Measurements from ENCODE around the gene SLC25A12.

- TF ChIP-seq POLR2A (IDR thresholded peaks at IDR 0.05; ENCODE audit: low read depth, low read length) (no peak), TAF1 (IDR thresholded peaks at IDR 0.05; ENCODE audit: borderline replicate concordance, low read depth, low read length) (no peak), POLR2AphosphoS5 (IDR thresholded peaks at IDR 0.05; ENCODE audit: low read depth, low read length) (no peak)
Measured at GRCh38 chr2:171792886-171793580, 101.0 kb downstream of the SLC25A12 start.
